Ishikawa (cell line): ENCODE measurements around the gene PITPNC1.

Experiments
- EP300 ChIP-seq: IDR thresholded peaks from 2 replicates; pipeline ENCODE4 v1.6.1; 2012; ENCODE audit warnings: borderline replicate concordance
- FOXM1 ChIP-seq: IDR thresholded peaks from 2 replicates; pipeline ENCODE4 v1.6.1; 2012; ENCODE audit warnings: low read depth, borderline replicate concordance
- REST ChIP-seq: IDR thresholded peaks from 2 replicates; pipeline ENCODE4 v1.6.1; 2012; ENCODE audit warnings: low read depth, mild to moderate bottlenecking
- YY1 ChIP-seq: IDR thresholded peaks from 2 replicates; pipeline ENCODE4 v1.6.1; 2012; ENCODE audit warnings: low read depth
- ZBTB7A ChIP-seq: IDR thresholded peaks from 2 replicates; pipeline ENCODE4 v1.6.1; 2012; ENCODE audit warnings: low read depth
- TF ChIP-seq, protein P1 (sequence below): IDR thresholded peaks from 2 replicates; pipeline ENCODE4 v1.6.1; 2012

- TF ChIP-seq REST (no peak), ZBTB7A (no peak), YY1 (no peak), EP300 (no peak), FOXM1 (no peak)
- TF ChIP-seq, protein P1, sequence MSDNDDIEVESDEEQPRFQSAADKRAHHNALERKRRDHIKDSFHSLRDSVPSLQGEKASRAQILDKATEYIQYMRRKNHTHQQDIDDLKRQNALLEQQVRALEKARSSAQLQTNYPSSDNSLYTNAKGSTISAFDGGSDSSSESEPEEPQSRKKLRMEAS: no peak
Observed at GRCh38 chr17:67531291-67531690, 154.2 kb downstream of the PITPNC1 start.
